Motor neuron (in vitro differentiated cells): ENCODE measurements around the gene C6orf163. TPM values are rescaled to one million over a fixed set of nuclear protein-coding genes. Genes with fewer than 3 reads are reported as not detected.

Source experiments
- ATAC-seq, 8 experiments: fragments of 200-7000 bp; cut with Tn5 transposase; replicated peaks in 6 of 8; 2 replicates each; pipeline ENCODE4 v1.8.0; 2021; ENCODE audit warnings: mild to moderate bottlenecking in 8 of 8, moderate library complexity in 8 of 8
- H3K27ac ChIP-seq, 2 donors: fragments of 250-450 bp; sonication (Bioruptor Pico); 2 replicates each; pipeline ENCODE4 v1.9.0; 2021; ENCODE audit warnings: antibody characterized with exemption in 2 of 2, mild to moderate bottlenecking in 2 of 2, moderate library complexity in 1 of 2
- H3K4me1 ChIP-seq, 2 donors: fragments of 250-450 bp; sonication (Bioruptor Pico); replicated peaks in 1 of 2; 2 replicates each; pipeline ENCODE4 v1.6.1; 2021; ENCODE audit warnings: antibody characterized with exemption in 2 of 2, mild to moderate bottlenecking in 2 of 2, moderate library complexity in 1 of 2
- H3K4me3 ChIP-seq, 5 donors: fragments of 250-450 bp; sonication (Bioruptor Pico); 2 replicates each; pipeline ENCODE4 v1.9.0; 2021; ENCODE audit warnings: antibody characterized with exemption in 5 of 5, mild to moderate bottlenecking in 5 of 5, moderate library complexity in 4 of 5
- WGBS, 10 experiments: fragments of 450-650 bp; shearing (Covaris generic); methylation state at CpG; one replicate each; pipeline ENCODE4 v1.0.0; 2022; 5-methylcytosine and 5-hydroxymethylcytosine counted together
- in situ Hi-C, 9 experiments: fragments of 400-800 bp; cut with MboI; loops; one replicate each; pipeline ENCODE4 v1.15.0; 2021; ENCODE audit warnings: low sequenced_read_pairs in 9 of 9, low pct_unique_long_range_greater_than_20kb in 2 of 9; ENCODE audit not compliant: unreplicated experiment in 9 of 9
- total RNA-seq, 8 experiments: library from RNA; unstranded; fragments of 300-600 nt; gene quantifications; 2 replicates each; pipeline versions ENCODE4 v1.2.3 to v1.2.4, GENCODE V29; 2022

The C6orf163 gene
- total RNA-seq, 8 experiments from 2014 or later, result 1.2 to 13.6 (median 2.5) TPM

- in situ Hi-C loops, result no loop called here
- WGBS, 10 experiments, result 67 to 100% (median 89%) methylated on average over 1 to 4 of the region's 4 CpGs
- Histone ChIP-seq H3K4me1 (no peaks in the 10 kb centered on the region), H3K27ac (no peak overlapping the region), H3K4me3 (no peak overlapping the region)
- ATAC-seq, result no peak
Observed at GRCh38 chr6:87336367-87336766, 8.2 kb upstream of the C6orf163 start.

DNA sequence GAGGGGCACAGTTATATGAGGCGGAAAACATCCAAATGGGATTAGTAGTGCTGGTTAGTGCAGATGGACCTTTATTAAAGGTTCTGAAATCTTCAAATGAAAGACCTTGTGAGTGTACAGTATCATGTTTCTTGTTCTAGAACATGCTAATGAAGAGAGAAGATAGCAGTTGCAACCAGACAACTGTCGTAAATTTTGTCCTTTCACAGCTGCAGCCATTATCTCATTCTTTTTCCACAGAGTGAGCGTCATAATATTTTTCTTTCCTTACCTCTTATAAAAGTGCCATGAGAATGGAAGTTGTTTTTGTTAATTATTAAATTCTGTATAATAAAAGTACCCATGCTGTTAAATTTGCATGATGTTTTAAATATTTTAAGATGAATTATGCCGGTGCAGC is 4.4 kb upstream of the C6orf163 start:
- in situ Hi-C loops, result no loop called here
- no peak overlapping the region for H3K27ac ChIP-seq
- ATAC-seq, result peak in 1 of 8 experiments; percentile 40
- 55 to 100% (median 85%) methylated on average over 1 to 4 of the region's 4 CpGs for WGBS, 10 experiments
- H3K4me3 ChIP-seq, result no peak overlapping the region
- H3K4me1 ChIP-seq, result no peaks in the 10 kb centered on the region

DNA sequence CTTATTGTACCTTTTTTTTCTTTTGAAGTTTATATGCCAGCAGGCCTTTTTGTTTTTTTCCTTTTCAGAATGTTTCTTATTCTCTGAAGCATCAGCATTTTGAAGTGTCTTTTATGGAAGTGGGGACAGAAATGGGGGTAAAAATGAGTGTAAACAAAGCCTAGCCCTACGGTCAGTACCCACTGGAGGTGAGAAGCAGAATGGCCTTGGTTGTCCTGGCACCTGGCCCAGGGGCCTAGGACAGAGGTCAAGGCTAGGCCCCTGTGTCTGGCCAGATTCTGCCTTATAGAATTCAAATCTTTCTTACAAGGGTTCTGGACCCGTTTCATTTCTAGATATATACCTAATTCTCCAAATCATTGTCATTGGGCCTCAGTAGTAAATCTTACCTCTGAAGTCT is 3.5 kb upstream of the C6orf163 start:
- no peaks in the 10 kb centered on the region for H3K4me1 ChIP-seq
- H3K4me3 ChIP-seq, result no peak overlapping the region
- no peak for ATAC-seq
- in situ Hi-C loops, result no loop called here
- H3K27ac ChIP-seq, result no peak overlapping the region
- 80 to 100% (median 94%) methylated on average over 2 of the region's 2 CpGs; no CpG with 5 or more reads in 3 of the 10 experiments for WGBS, 10 experiments

GRCh38 chr6:87341899-87342298 is 2.7 kb upstream of the C6orf163 start:
- in situ Hi-C loops, result no loop called here
- no peaks in the 10 kb centered on the region for H3K4me1 ChIP-seq
- H3K27ac ChIP-seq, result no peak overlapping the region
- H3K4me3 ChIP-seq, result no peak overlapping the region
- no peak for ATAC-seq
- 86 to 100% (median 100%) methylated on average over 1 of the region's 1 CpG; no CpG with 5 or more reads in 5 of the 10 experiments for WGBS, 10 experiments

DNA sequence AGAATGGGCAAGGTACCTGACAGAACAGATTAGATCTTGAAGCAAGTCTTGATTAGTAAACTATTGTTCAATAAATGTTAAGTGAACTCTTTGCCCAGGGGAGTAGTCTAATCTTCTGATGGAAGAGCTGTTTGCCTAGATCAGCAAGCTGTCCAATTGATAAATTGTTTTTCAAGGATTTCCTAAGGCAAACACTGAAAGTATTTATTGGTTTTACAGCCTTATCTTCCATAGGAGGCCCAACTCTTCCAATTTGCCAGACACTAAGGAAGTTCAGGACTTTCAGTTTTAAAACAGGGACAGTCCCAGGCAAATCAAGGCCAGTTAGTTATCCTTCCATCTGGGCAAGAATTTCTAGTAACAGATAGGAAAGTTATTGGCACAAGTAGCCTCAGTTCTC is 1.8 kb upstream of the C6orf163 start:
- ATAC-seq, result no peak
- no peak overlapping the region for H3K27ac ChIP-seq
- H3K4me1 ChIP-seq, result no peaks in the 10 kb centered on the region
- H3K4me3 ChIP-seq, result no peak overlapping the region
- in situ Hi-C loops, result no loop called here

GRCh38 chr6:87346700-87347099 is 2.1 kb downstream of the C6orf163 start:
- ATAC-seq, result no peak
- H3K27ac ChIP-seq, result no peak overlapping the region
- H3K4me3 ChIP-seq, result no peak overlapping the region
- 33 to 100% (median 94%) methylated on average over 1 to 3 of the region's 3 CpGs for WGBS, 10 experiments
- H3K4me1 ChIP-seq, result no peaks in the 10 kb centered on the region
- in situ Hi-C loops, result no loop called here

- no peak for ATAC-seq
- no peak overlapping the region for H3K4me3 ChIP-seq
- no peak overlapping the region for H3K27ac ChIP-seq
- no peaks in the 10 kb centered on the region for H3K4me1 ChIP-seq
- in situ Hi-C loops, result no loop called here
- WGBS, 10 experiments, result 44 to 100% (median 86%) methylated on average over 1 to 2 of the region's 2 CpGs; no CpG with 5 or more reads in 3 of the 10 experiments
Observed at GRCh38 chr6:87349896-87350295, 5.3 kb downstream of the C6orf163 start.

DNA sequence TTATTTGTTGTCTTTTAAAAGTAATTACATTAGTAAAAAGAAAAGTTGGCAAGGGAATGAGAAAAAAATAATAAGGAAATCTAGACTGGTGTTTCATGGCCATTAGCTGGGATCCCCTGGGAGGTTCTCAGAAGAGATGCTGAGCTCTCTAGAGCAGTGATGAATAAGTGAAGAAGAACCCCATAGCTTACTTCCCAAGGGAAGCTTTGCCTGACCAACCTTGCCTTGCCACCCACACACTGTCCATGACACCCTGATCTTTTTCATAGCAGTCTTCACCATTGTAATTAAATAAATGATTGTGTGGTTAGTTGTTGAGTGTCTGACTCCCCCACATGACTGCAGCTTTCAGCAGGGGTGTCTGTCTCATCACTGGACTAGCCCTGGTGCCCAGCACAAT is 5.9 kb downstream of the C6orf163 start:
- H3K27ac ChIP-seq, result no peak overlapping the region
- H3K4me1 ChIP-seq, result no peaks in the 10 kb centered on the region
- in situ Hi-C loops, result no loop called here
- no peak overlapping the region for H3K4me3 ChIP-seq
- no peak for ATAC-seq

DNA sequence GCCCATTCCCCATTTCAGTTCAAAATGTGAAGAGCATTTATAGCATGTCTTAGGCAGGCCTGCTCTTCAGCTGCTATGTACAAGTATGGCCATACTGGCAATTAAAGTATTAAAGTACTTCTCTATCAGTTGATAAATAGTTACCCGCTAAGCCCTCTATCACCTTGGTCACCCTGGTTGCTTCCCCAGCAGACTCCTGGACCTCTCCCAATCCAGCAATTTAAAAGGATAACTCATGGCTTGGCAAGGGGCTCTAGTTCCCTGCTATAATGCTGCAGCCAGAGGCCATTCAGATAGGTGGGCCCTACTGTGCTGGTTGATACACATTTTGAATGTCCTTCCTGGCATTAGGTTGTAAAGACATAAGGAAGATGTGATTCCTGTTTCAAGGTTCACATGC is 7.0 kb downstream of the C6orf163 start:
- 60 to 100% (median 100%) methylated on average over 1 of the region's 1 CpG; no CpG with 5 or more reads in 5 of the 10 experiments for WGBS, 10 experiments
- Histone ChIP-seq H3K27ac (no peak overlapping the region), H3K4me3 (no peak overlapping the region), H3K4me1 (no peaks in the 10 kb centered on the region)
- in situ Hi-C loops, result no loop called here
- no peak for ATAC-seq

DNA sequence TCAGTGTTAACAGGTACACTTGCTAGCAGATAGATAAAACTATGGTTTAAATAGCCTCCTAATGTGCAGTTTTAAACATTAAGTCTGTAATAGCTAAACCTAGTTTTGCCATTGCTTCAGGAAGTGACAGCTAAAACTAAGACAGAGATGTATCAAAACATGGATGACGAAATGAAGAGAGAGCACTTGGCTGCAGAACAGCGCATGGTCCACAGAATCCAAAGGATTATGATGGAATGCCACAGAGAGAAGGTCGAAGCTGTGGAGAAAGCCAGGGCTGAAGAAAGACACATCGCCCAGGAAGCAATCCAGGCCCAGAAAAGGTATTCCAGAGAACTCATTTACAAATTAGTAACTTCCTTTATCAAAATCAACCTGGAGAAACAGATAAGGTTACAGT is 11.6 kb downstream of the C6orf163 start:
- in situ Hi-C loops, result no loop called here
- Histone ChIP-seq H3K27ac (no peak overlapping the region), H3K4me3 (no peak overlapping the region), H3K4me1 (no peaks in the 10 kb centered on the region)
- 70 to 100% (median 95%) methylated on average over 1 to 4 of the region's 4 CpGs for WGBS, 10 experiments
- ATAC-seq, result no peak

- ATAC-seq, result no peak
- Histone ChIP-seq H3K27ac (no peak overlapping the region), H3K4me3 (no peak overlapping the region), H3K4me1 (no peaks in the 10 kb centered on the region)
- in situ Hi-C loops, result no loop called here
- WGBS, 10 experiments, result 0 to 100% (median 64%) methylated on average over 1 to 3 of the region's 3 CpGs; no CpG with 5 or more reads in 1 of the 10 experiments
Observed at GRCh38 chr6:87357479-87358196, 13.0 kb downstream of the C6orf163 start.

GRCh38 chr6:87364602-87365252 is 20.1 kb downstream of the C6orf163 start:
- Histone ChIP-seq H3K4me1 (no peaks in the 10 kb centered on the region), H3K27ac (no peak overlapping the region), H3K4me3 (no peak overlapping the region)
- in situ Hi-C loops, result no loop called here
- WGBS, 10 experiments, result 46 to 100% (median 92%) methylated on average over 1 to 5 of the region's 5 CpGs
- peak in 1 of 8 experiments; percentile 43 for ATAC-seq

- in situ Hi-C loops, result no loop called here
- Histone ChIP-seq H3K4me3 (no peak overlapping the region), H3K4me1 (no peaks in the 10 kb centered on the region), H3K27ac (no peak overlapping the region)
- 83 to 100% (median 96%) methylated on average over 1 to 4 of the region's 4 CpGs; no CpG with 5 or more reads in 1 of the 10 experiments for WGBS, 10 experiments
- peak in 5 of 8 experiments; percentile 22 to 93 (median 90) for ATAC-seq
Observed at GRCh38 chr6:87366072-87366827, 21.6 kb downstream of the C6orf163 start.
